ENCODE measurements around the gene ATP6V1C2.

GRCh38 chr2:10706033-10706432 is 15.4 kb upstream of the ATP6V1C2 start:
- no peak for TF ChIP-seq CTCF (conservative IDR thresholded peaks at IDR 0.05)
- TF ChIP-seq ZFX (IDR thresholded peaks at IDR 0.05): no peak
